Sciatic nerve (tissue), 2 donors: ENCODE measurements around the gene ATXN1. TPM values are rescaled to one million over a fixed set of nuclear protein-coding genes. Genes with fewer than 3 reads are reported as not detected.

Experiments used
- ATAC-seq: fragments of 200-7000 bp; cut with Tn5 transposase; one replicate; pipeline ENCODE4 v1.9.1; 2020; ENCODE audit warnings: mild to moderate bottlenecking, moderate library complexity
- DNase-seq: peaks from one replicate; pipeline ENCODE4 v3.0.0-alpha.2; 2020; ENCODE audit warnings: low spot score
- intact Hi-C: fragments of 100-400 bp; cut with DNase I; formaldehyde crosslinking; loops from one replicate; pipeline ENCODE4 v1.14.2; 2022
- total RNA-seq: library from RNA; stranded (reverse); fragmentation: NEBNext Ultra II Directional; extraction: Animal tissue kit (Norgen Biotek cat#: 25700); gene quantifications from one replicate; pipeline ENCODE4 v1.2.1, GENCODE V29; 2021
- donor health status: DM: no; HTN: no; CAD: no.
- donor health status: DM: no; HTN: no; CAD: no.

ATXN1 gene
- total RNA-seq, 1 donor from 2014 or later: 70.0 TPM

DNA sequence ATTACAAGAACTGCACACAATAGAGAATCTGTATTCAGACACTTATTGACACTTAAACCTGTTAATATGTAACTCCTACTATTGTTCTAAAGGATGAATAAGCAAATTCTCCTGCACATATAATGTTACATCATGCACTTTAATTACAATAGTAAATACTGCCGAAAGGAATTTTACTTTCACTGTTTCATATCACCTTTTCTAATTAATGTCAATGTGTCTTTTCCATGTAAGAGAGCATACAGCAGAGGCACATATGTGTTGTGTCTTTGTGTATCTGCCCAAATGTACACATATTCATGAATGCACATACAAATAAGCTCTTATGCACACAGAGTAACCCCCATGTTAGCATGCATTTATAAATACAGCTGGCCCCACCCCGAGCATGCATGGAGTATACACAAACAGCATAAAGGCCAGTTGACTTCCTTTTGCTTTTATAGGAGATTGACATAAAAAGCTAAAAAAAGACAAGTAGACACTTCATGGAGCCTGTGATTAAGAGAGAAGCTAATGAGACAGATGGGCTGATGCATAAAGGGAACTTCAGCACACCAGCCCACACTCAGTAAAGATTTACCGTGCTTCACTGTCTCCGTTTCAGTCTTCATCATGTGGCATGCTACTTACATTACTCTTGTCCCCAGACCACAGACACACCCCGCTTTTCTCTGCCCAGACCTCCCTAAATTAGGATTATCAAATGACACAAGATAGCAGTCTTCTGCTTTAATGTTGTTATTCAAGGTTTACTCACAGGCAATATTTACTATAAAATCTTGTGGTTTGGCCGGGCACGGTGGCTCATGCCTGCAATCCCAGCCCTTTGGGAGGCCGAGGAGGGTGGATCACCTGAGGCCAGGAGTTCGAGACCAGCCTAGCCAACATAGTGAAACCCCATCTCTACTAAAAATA is 184.6 kb downstream of the ATXN1 start:
- no peak for ATAC-seq
- DNase-seq: no peak
- intact Hi-C loops: no loop called here

DNA sequence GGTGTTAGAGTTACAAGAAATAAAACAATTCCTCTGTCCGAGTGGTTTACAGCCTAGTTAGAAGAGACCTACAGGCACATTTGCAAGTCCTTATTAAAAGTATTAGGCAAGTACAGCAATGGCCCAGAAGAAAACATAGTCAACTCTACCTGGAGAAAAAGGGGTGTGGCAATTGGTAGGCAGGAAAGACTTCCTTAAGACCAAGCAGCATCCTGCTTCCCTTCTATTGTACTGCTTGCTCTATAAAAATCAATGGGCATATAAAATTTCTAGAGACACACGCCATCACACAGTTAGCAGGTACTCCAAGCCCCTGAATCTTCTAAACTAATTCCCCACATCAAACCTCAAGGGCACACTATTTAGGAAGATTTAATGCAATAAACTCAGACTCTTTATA is 185.6 kb downstream of the ATXN1 start:
- DNase-seq: no peak
- intact Hi-C loops: no loop called here
- no peak for ATAC-seq

DNA sequence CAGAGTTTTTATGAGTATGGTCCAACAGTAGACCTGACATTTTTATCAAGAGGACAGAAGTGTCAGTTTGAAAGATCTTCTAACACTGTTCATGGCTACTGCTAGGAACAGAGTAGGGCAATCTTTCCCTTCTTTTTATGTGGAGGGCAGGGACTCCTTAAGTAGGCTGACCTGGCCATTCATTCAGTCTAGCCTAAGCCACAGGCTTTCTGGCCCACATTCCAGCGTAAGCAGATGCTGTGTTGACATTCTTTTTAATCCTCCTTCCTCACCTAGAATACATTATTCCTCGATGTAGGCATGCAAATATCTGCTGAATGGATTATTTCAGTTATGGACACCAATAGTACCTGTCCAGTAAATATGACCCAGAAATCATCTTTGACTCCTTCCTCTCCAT is 188.3 kb downstream of the ATXN1 start:
- intact Hi-C loops: no loop called here
- no peak for DNase-seq
- no peak for ATAC-seq

DNA sequence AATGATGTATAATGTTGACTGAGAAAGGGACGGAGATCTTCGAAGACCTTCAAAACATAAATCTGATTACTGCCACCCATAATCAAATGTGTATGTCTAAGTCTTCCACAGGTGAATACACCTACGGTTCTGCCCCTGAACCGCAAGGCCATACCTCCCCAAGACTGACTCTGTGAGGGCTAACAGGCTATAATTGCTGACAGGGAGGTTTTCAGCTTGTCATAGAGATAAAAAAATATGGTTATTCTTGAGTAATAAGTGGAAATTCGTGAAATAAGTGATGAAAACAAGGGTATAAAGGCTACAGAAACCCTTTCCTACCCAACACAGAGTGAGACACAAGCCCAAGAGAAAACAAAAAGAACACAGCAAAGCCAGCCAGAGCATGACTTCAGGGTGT is 188.9 kb downstream of the ATXN1 start:
- ATAC-seq: no peak
- intact Hi-C loops: no loop called here
- DNase-seq: no peak

DNA sequence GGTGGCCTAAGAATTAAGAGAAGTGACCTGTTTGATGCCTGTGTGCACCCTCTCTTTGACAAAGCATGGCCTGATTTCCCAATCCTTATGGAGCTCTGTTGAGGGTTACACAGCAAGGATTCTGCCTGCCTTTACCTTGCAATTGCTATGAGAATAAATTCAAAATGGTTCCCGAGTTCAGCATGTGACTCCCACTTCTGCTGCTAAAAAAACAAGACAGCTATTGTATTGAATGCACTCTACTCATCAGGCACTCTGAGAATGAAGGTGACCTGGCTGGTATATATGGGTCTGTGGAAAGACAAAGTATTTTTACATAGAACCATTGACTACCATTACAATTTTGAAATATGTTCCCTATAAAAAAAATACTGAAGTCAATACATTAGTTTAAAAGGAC is 190.3 kb downstream of the ATXN1 start:
- ATAC-seq: no peak
- intact Hi-C loops: no loop called here
- DNase-seq: no peak

DNA sequence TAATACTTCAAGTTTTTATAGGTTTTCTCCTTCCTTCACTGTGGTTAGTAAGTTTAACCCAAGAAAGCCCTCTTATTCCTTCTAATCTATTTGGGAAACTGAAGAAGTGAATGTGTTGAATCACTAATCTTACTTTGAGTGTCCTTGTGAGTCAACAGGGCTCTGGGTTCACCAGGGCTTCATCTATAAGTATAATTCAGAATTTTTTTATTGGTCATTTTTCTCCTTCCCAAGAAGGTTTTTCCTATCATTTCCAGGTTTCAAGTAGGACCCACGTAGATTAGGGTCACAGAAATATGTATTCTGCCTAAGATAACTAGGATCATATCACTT is 191.1 kb downstream of the ATXN1 start:
- no peak for DNase-seq
- intact Hi-C loops: no loop called here
- no peak for ATAC-seq

DNA sequence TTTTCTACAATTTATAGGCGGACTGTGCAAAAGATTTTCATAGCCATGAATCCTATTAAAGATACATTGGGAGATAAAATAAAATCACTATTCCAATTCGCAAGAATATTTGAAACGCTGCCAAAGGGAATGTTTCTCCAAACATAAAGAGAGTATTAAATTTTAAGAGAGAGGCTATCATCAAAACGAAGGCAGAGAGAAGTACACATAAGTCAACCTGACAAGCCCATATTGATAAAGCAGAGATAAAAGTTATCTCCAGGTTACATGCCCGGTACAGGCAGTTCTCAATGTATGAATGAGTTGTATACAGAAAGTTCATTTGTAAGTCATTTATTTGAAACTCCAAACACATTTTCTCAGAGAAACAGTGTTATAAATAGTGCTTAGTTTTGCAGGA is 193.1 kb downstream of the ATXN1 start:
- no peak for DNase-seq
- ATAC-seq: no peak
- intact Hi-C loops: no loop called here

DNA sequence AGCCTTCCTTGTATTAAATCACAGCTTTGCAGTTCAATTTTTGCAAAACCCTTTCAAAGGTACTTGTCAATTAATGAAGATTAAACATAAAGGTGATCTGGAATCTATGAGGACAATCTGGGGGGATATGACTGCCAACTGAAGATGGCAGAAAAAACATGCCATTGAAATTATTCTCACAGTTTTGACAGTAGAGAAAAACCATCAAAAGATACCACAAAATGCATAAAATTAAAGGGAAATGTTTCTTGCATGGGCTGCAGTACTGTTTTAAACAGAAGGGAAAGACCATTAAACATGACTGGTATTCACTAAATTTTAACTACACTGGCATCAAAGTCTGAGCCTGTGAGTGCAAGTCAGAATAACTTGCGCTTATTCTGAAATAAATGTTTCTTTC is 194.2 kb downstream of the ATXN1 start:
- ATAC-seq (no peak), DNase-seq (no peak)
- intact Hi-C loops: no loop called here

DNA sequence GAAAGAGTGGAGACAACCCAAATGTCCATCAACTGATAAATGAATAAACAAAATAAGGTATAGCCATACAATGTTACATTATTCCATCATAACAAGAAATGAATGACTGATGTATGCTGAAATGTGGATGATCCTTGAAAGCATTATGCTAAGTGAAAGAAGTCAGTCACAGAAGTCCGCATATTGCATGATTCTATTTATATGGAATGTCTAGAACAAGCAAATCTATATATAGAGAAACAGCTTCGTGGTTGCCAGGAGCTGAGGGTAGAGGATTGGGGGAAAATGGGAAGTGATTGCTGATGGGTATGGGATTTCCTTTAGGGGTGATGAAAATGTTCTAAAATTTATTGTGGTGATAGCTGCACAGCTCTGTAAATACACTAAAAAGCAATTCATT is 196.8 kb downstream of the ATXN1 start:
- intact Hi-C loops: no loop called here
- no peak for ATAC-seq

DNA sequence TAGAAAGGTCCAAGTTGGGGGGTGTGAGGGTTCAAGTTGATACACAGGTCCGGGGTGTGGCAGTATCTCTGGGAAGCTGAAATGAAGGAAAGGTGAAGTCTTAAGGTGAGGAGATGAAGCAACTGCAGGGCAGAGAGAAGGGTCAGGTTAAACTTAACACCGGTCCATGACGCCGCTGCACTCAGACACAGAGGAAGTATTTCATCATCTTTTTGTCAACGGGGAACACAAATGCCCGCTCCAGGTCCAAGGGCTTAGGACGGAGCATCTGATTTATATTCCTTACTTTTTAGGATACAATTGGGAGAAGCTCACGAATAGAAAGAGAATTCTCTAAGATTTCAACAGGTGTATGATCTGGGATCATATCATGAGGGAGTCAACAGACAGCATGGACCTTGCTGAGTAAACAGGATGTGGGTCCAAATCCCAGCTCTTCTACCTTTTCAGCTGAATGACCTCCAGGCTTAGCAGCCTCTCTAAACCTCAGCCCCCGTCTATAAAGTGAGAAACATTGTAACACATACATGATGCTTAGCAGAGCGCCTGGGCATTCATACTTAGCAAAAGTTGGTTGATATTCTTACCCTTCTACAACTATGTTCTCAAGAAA is 197.5 kb downstream of the ATXN1 start:
- DNase-seq (no peak), ATAC-seq (no peak)
- intact Hi-C loops: no loop called here

More for the DNA sequence above, 196.8 kb downstream of the ATXN1 start:
- no peak for DNase-seq

DNA sequence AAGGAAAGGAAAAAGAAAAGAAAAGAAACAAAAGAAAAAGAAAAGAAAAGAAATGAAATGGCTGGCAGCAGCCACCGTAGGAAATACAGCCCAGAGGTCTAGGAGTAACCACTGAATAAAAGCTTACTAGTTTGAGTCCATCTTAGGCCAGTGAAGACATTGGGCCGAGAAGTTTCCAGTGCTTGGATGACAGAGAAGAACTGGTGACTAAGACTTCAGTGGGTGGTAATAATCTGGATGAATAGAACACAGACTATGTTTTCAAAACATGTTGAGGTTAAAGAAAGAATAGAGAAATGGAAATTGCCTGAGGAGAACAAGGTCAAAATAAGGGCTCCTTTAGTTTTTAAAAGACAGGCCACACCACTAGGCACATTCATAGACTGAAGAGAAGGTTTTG is 198.8 kb downstream of the ATXN1 start:
- DNase-seq (no peak), ATAC-seq (no peak)
- intact Hi-C loops: no loop called here

DNA sequence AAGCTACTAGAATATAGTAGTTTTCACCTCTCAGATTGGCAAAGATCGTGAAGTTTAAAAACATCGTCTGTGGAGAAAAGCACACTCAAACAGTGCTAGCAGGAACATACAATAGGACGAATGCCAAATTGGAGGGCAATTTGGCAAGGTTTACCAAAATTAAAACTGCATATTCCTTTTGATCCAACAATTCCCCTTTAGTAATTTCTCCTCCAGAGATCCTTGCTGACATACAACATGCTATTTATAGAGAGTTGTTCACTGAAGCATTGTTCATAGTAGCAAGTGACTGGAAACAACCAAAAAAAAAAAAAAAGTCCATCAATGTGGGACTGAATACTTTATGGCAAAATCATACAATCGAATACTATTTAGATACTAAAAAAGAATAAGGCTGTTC is 202.2 kb downstream of the ATXN1 start:
- no peak for ATAC-seq
- DNase-seq: no peak
- intact Hi-C loops: no loop called here

DNA sequence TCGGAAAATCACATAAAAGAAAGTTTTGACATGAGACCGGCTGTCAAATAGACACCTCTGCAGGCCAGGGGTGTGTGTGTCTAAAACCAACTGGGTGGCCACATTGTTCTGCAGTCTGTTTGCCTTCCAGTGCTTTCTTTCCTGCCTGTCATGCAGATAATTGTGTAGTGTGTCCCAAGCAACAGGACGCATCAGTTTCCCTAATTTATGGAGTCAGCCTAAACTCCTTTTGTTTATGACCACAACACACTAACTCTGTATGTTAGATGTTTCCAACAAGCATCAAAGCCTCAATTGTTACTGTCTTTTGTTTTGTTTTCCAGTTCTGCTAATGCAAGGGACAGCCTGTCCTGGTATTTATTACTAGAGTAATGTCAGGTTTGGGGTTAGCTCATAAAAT is 205.7 kb downstream of the ATXN1 start:
- no peak for ATAC-seq
- no peak for DNase-seq
- intact Hi-C loops: no loop called here

DNA sequence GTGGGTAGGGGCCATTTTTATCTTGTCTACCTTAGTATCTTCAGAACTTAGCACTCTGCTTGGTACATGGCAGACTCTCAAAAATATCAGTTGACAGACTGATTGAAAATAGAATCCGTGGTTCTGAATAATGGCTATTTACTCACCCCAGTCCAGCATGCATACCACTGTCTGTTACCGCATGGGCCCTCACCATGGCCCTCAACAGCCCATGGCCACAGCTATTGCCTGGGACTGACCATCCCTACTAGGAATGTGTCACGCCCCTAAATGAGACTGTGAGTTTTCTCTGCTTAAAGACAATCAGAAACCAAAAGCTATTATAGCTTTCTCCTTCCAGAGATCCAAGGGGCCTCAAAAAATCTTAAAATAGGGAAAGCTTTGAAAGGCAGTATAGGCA is 207.7 kb downstream of the ATXN1 start:
- no peak for ATAC-seq
- no peak for DNase-seq
- intact Hi-C loops: no loop called here

DNA sequence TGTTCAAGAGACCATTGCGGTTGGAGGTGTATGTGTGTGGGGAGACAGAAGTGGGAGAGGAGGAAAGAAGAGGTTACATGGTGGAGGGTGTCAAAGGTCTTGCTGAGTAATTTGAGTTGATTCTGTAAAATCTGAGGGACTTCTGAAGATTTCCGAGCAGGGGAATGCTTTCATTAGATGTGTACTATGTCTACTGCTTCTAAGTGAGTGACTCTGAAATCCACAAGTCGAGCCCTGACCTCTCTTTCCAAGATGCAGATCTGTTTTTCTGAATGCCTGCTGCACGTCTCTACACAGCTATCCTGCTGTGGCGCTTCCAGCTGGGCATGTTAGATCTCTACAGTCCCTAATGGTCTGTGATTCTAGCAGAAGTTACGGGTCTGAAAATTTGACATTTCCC is 209.8 kb downstream of the ATXN1 start:
- DNase-seq (no peak), ATAC-seq (no peak)
- intact Hi-C loops: no loop called here

DNA sequence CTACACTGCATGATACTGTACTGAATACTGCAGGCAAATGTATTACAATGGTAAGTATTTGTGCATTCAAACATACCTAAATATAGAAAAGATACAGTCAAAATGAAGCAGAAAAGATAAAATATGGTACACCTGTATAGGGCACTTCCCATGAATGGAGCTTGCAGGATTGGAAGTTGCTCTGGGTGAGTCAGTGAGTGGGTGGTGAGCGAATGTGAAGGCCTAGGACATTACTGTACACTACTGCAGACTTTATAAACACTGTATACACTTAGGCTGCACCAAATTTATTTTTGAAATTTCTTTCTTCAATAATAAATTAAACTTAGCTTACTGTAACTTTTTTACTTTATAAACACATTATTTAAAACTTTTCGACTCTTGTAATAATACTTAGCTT is 213.1 kb downstream of the ATXN1 start:
- DNase-seq (no peak), ATAC-seq (no peak)
- intact Hi-C loops: no loop called here

DNA sequence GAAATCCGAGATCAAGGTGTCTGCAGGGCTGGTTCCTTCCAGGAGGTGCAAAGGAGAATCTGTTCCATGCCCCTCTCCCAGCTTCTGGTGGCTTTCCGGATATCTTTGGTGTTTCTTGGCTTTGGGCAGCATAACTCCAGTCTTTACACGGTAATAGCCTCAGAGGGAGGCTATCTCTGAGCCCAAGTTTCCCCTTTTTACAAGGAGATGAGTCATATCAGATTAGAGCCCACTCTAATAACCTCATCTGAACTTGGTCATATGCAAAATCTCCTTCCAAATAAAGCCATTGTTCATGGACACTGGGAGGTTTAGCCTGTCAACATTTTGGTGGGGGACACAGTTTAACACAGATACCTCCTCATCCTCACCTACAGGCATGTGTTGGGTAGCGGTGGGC is 213.7 kb downstream of the ATXN1 start:
- no peak for DNase-seq
- intact Hi-C loops: no loop called here
- no peak for ATAC-seq

DNA sequence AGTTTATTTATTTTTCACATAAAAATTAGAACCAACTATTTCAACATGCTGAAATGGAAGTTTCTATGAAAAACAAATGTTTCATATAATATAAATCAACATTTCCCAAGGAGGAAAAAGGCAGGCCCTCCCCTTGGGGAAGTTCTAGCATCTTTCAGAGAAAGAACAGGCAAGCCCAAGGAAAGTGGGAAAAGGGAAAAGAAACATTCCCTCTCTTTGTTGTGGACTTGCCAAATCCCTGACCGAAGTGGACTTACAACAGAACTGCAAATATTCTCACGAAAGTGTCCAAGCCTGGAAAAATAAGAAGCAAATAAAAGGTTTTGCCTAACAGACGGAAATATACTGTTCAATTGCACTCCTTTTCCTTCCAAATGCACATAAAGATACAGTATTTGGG is 214.4 kb downstream of the ATXN1 start:
- intact Hi-C loops: no loop called here
- DNase-seq (no peak), ATAC-seq (no peak)

DNA sequence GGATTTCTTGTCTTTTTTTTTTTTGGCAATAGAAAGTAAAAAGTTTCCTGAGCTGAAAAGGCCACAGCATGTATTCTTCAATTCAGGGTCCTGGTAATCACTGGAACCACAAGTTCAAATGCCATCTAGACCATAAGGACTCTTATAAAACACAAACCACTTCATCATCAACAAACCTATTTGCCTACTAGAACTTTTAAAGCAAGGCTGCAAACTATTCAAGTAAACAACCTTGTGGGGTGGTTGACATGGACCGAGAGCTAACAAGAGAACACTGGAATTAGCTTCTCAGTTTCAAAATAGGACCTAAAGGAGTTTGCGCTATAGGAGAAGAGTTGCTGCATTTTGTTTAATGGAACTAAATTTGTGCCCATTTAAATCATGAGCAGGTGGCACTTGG is 215.9 kb downstream of the ATXN1 start:
- ATAC-seq: no peak
- intact Hi-C loops: no loop called here
- DNase-seq: no peak

DNA sequence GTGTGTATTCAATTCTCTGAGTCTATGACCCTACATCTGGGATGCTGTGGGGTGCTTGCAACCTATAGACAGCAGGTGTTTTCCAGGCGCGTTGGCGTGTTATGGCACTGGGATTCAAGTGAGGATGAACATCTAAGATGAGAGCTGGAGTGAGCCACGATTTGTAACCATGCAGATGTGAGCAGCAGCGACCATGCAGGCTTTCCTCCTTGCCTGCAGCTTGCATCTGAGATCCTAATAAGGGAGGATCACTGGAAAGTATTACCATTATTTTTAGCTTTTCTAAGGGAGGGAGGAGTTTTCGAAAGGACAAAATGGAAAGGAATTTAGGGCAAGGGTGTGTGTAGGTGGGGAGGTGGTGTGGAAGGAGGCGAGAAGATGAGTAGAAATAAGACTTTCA is 216.7 kb downstream of the ATXN1 start:
- ATAC-seq (no peak), DNase-seq (no peak)
- intact Hi-C loops: no loop called here

DNA sequence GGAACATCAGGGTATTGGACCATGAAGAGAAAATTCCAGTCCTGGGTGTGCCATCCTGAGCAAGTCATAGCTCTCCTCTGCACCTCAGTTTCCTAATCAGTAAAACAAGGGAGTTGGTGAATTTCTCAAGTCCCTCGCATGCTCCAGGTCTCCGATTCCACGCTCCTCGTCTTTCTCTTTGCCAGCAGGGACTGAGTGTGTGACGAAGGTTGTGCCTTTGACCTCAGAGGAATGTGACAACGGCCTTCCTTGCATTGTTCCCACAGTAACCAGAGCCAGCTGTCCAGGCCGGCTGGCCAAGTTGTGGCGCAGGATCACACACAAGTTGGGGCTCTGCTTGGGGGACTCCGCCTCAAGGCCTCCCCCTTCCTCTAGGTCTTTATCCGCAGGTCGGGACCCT is 217.3 kb downstream of the ATXN1 start:
- intact Hi-C loops: no loop called here
- DNase-seq: no peak
- peak; percentile 51 for ATAC-seq
